ENCODE measurements around the gene CCDC152.
A peak's percentile ranks its signal among the peaks of the same experiment; 100 is the strongest.
"Not testable (repeated sequence)": the region's sequence is repeated elsewhere in the genome, so short reads cannot be mapped to it uniquely, and the experiment has no call there.

Gene CCDC152

GRCh38 chr5:42756606-42757601, at the start of gene CCDC152:
TSS of gene CCDC152 (plus strand) at chr5:42756818. CDS start at chr5:42759122, 2,304 bp downstream.
- DNase-seq = no peak

- no peak for DNase-seq
These were observed 40.8 kb upstream of the CCDC152 start for GRCh38 chr5:42715785-42716184.

- DNase-seq = no peak
These were observed 38.0 kb upstream of the CCDC152 start for GRCh38 chr5:42718591-42718990.

GRCh38 chr5:42719034-42719433, 37.6 kb upstream of the CCDC152 start:
- no peak for DNase-seq

GRCh38 chr5:42720251-42720650, 36.4 kb upstream of the CCDC152 start:
- DNase-seq = peak; percentile 4

GRCh38 chr5:42721484-42721883, 35.1 kb upstream of the CCDC152 start:
- no peak for DNase-seq

GRCh38 chr5:42734531-42735058, 22.0 kb upstream of the CCDC152 start:
- not testable (repeated sequence) for DNase-seq

- no peak for DNase-seq
These were observed 15.7 kb upstream of the CCDC152 start for GRCh38 chr5:42740920-42741319.

GRCh38 chr5:42745426-42745825, 11.2 kb upstream of the CCDC152 start:
- DNase-seq = no peak

- DNase-seq = no peak
These were observed 10.8 kb upstream of the CCDC152 start for GRCh38 chr5:42745856-42746255.

- DNase-seq = no peak
These were observed 7.6 kb upstream of the CCDC152 start for GRCh38 chr5:42749020-42749419.

GRCh38 chr5:42750507-42750906, 6.1 kb upstream of the CCDC152 start:
- DNase-seq = no peak

GRCh38 chr5:42751044-42751443, 5.6 kb upstream of the CCDC152 start:
- DNase-seq = no peak

GRCh38 chr5:42753099-42753498, 3.5 kb upstream of the CCDC152 start:
- DNase-seq = no peak

GRCh38 chr5:42759456-42759855, 2.8 kb downstream of the CCDC152 start:
- DNase-seq = no peak

- no peak for DNase-seq
These were observed 3.8 kb downstream of the CCDC152 start for GRCh38 chr5:42760426-42760825.

GRCh38 chr5:42761791-42762190, 5.2 kb downstream of the CCDC152 start:
- DNase-seq = no peak

GRCh38 chr5:42767491-42768105, 11.0 kb downstream of the CCDC152 start:
- DNase-seq = no peak

- no peak for DNase-seq
These were observed 11.5 kb downstream of the CCDC152 start for GRCh38 chr5:42768106-42768504.

GRCh38 chr5:42770003-42770402, 13.4 kb downstream of the CCDC152 start:
- no peak for DNase-seq

- DNase-seq = no peak
These were observed 15.8 kb downstream of the CCDC152 start for GRCh38 chr5:42772265-42772993.

GRCh38 chr5:42779083-42779482, 22.5 kb downstream of the CCDC152 start:
- no peak for DNase-seq

- no peak for DNase-seq
These were observed 25.0 kb downstream of the CCDC152 start for GRCh38 chr5:42781584-42781983.
